Measurements from ENCODE around the gene ZBTB17. TPM values are rescaled to one million over a fixed set of nuclear protein-coding genes. Genes with fewer than 3 reads are reported as not detected.

ZBTB17 gene
- total and polyA plus RNA-seq, 2 experiments from 2014 or later, result 21.9 to 26.6 TPM

DNA sequence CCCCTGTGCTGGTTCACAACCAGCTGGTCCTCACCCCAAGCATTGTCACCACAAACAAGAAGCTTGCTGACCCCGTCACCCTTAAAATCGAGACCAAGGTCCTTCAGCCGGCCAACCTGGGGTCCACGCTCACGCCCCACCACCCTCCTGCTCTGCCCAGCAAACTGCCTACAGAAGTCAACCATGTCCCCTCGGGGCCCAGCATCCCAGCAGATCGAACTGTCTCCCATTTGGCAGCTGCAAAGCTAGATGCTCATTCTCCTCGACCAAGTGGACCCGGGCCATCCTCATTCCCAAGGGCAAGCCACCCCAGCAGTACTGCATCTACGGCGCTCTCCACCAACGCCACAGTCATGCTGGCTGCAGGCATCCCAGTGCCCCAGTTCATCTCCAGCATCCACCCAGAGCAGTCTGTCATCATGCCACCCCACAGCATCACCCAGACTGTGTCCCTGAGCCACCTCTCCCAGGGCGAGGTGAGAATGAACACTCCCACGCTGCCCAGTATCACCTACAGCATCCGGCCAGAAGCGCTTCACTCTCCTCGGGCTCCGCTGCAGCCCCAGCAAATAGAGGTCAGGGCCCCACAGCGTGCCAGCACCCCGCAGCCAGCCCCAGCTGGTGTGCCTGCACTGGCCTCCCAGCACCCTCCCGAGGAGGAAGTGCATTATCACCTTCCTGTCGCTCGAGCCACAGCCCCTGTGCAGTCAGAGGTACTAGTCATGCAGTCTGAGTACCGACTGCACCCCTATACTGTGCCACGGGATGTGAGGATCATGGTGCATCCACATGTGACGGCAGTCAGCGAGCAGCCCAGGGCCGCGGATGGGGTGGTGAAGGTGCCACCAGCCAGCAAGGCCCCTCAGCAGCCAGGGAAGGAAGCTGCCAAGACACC, 40.6 kb downstream of the ZBTB17 start:
- Histone ChIP-seq H2AFZ (no peak overlapping the region), H4K20me1 (replicated peaks; ENCODE audit: insufficient read depth) (no peaks in the 10 kb centered on the region; the same call in none of the 2 replicates), H3K36me3 (ENCODE audit: insufficient read depth) (peaks cover 13% of the 10 kb centered on the region), H3K79me2 (replicated peaks; ENCODE audit: insufficient read depth) (no peaks in the 10 kb centered on the region), H3K4me3 (no peak overlapping the region), H3F3A (replicated peaks; ENCODE audit: low read depth) (no peaks in the 10 kb centered on the region), H3K27ac (ENCODE audit: low read depth) (no peak overlapping the region), H3K9me2 (ENCODE audit: insufficient read depth) (no peaks in the 10 kb centered on the region), H3K4me1 (ENCODE audit: insufficient read depth) (no peaks in the 10 kb centered on the region), H3K27me3 (ENCODE audit: insufficient read depth) (no peaks in the 10 kb centered on the region), H3K4me2 (no peak overlapping the region)
- Mint-ChIP-seq H3K4me3 (no peak overlapping the region), H3K9me3 (no peaks in the 10 kb centered on the region), H3K36me3 (ENCODE audit: low read depth) (peaks cover 86% of the 10 kb centered on the region), H3K27ac (no peak overlapping the region), H3K27me3 (ENCODE audit: insufficient read depth, low read depth, poor library complexity) (peaks cover 18% of the 10 kb centered on the region), H3K4me1 (peaks cover 7% of the 10 kb centered on the region)
- ATAC-seq, result no peak
- DNase-seq (ENCODE audit: low spot score), result no peak
- TF ChIP-seq EZH2 (IDR thresholded peaks at IDR 0.05; ENCODE audit: low read depth, unreplicated experiment), result no peak
- TF ChIP-seq, protein P1, sequence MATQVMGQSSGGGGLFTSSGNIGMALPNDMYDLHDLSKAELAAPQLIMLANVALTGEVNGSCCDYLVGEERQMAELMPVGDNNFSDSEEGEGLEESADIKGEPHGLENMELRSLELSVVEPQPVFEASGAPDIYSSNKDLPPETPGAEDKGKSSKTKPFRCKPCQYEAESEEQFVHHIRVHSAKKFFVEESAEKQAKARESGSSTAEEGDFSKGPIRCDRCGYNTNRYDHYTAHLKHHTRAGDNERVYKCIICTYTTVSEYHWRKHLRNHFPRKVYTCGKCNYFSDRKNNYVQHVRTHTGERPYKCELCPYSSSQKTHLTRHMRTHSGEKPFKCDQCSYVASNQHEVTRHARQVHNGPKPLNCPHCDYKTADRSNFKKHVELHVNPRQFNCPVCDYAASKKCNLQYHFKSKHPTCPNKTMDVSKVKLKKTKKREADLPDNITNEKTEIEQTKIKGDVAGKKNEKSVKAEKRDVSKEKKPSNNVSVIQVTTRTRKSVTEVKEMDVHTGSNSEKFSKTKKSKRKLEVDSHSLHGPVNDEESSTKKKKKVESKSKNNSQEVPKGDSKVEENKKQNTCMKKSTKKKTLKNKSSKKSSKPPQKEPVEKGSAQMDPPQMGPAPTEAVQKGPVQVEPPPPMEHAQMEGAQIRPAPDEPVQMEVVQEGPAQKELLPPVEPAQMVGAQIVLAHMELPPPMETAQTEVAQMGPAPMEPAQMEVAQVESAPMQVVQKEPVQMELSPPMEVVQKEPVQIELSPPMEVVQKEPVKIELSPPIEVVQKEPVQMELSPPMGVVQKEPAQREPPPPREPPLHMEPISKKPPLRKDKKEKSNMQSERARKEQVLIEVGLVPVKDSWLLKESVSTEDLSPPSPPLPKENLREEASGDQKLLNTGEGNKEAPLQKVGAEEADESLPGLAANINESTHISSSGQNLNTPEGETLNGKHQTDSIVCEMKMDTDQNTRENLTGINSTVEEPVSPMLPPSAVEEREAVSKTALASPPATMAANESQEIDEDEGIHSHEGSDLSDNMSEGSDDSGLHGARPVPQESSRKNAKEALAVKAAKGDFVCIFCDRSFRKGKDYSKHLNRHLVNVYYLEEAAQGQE (IDR thresholded peaks at IDR 0.05; ENCODE audit: unreplicated experiment), result no peak
- no peak for TF ChIP-seq STAT1 (IDR thresholded peaks at IDR 0.05; ENCODE audit: unreplicated experiment)
- no peak for TF ChIP-seq ZNF114 (CRISPR knock-in tag; IDR thresholded peaks at IDR 0.05)
- TF ChIP-seq CREB1 (CRISPR knock-in tag; IDR thresholded peaks at IDR 0.05; ENCODE audit: low read depth), result no peak
- TF ChIP-seq, protein P2, sequence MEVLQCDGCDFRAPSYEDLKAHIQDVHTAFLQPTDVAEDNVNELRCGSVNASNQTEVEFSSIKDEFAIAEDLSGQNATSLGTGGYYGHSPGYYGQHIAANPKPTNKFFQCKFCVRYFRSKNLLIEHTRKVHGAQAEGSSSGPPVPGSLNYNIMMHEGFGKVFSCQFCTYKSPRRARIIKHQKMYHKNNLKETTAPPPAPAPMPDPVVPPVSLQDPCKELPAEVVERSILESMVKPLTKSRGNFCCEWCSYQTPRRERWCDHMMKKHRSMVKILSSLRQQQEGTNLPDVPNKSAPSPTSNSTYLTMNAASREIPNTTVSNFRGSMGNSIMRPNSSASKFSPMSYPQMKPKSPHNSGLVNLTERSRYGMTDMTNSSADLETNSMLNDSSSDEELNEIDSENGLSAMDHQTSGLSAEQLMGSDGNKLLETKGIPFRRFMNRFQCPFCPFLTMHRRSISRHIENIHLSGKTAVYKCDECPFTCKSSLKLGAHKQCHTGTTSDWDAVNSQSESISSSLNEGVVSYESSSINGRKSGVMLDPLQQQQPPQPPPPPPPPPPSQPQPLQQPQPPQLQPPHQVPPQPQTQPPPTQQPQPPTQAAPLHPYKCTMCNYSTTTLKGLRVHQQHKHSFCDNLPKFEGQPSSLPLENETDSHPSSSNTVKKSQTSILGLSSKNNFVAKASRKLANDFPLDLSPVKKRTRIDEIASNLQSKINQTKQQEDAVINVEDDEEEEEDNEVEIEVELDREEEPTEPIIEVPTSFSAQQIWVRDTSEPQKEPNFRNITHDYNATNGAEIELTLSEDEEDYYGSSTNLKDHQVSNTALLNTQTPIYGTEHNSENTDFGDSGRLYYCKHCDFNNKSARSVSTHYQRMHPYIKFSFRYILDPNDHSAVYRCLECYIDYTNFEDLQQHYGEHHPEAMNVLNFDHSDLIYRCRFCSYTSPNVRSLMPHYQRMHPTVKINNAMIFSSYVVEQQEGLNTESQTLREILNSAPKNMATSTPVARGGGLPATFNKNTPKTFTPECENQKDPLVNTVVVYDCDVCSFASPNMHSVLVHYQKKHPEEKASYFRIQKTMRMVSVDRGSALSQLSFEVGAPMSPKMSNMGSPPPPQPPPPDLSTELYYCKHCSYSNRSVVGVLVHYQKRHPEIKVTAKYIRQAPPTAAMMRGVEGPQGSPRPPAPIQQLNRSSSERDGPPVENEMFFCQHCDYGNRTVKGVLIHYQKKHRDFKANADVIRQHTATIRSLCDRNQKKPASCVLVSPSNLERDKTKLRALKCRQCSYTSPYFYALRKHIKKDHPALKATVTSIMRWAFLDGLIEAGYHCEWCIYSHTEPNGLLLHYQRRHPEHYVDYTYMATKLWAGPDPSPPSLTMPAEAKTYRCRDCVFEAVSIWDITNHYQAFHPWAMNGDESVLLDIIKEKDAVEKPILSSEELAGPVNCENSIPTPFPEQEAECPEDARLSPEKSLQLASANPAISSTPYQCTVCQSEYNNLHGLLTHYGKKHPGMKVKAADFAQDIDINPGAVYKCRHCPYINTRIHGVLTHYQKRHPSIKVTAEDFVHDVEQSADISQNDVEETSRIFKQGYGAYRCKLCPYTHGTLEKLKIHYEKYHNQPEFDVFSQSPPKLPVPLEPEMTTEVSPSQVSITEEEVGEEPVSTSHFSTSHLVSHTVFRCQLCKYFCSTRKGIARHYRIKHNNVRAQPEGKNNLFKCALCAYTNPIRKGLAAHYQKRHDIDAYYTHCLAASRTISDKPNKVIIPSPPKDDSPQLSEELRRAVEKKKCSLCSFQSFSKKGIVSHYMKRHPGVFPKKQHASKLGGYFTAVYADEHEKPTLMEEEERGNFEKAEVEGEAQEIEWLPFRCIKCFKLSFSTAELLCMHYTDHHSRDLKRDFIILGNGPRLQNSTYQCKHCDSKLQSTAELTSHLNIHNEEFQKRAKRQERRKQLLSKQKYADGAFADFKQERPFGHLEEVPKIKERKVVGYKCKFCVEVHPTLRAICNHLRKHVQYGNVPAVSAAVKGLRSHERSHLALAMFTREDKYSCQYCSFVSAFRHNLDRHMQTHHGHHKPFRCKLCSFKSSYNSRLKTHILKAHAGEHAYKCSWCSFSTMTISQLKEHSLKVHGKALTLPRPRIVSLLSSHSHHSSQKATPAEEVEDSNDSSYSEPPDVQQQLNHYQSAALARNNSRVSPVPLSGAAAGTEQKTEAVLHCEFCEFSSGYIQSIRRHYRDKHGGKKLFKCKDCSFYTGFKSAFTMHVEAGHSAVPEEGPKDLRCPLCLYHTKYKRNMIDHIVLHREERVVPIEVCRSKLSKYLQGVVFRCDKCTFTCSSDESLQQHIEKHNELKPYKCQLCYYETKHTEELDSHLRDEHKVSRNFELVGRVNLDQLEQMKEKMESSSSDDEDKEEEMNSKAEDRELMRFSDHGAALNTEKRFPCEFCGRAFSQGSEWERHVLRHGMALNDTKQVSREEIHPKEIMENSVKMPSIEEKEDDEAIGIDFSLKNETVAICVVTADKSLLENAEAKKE (CRISPR knock-in tag; IDR thresholded peaks at IDR 0.05), result no peak
- no peak for TF ChIP-seq EZH2phosphoT487 (IDR thresholded peaks at IDR 0.05; ENCODE audit: unreplicated experiment)
- no peak for TF ChIP-seq ZNF331 (CRISPR knock-in tag; IDR thresholded peaks at IDR 0.05; ENCODE audit: low read depth)
- TF ChIP-seq JUNB (IDR thresholded peaks at IDR 0.05; ENCODE audit: unreplicated experiment), result no peak

Measured in GM23338 (cell line).